Right lobe of liver (tissue), 4 donors: ENCODE measurements around the gene SETBP1.

Experiments
- POLR2A ChIP-seq: fragments of 450-650 bp; IDR thresholded peaks from one replicate; pipeline ENCODE4 v1.6.1; 2017; ENCODE audit warnings: antibody characterized with exemption, mild to moderate bottlenecking
- TF ChIP-seq, protein P1 (sequence below), 4 donors: fragments of 200-600 bp in 3 of 4; fragments of 450-650 bp in 1 of 4; IDR thresholded peaks; one replicate each; pipeline versions ENCODE4 v1.5.1 to v1.8.0; 2016 to 2022; ENCODE audit warnings: antibody characterized with exemption in 4 of 4, mild to moderate bottlenecking in 2 of 4
- donor health status: DM: no; HTN: no; CAD: no.
- donor health status: DM: no; HTN: no; CAD: no.
- donor health status: DM: no; HTN: yes; CAD: no.

DNA sequence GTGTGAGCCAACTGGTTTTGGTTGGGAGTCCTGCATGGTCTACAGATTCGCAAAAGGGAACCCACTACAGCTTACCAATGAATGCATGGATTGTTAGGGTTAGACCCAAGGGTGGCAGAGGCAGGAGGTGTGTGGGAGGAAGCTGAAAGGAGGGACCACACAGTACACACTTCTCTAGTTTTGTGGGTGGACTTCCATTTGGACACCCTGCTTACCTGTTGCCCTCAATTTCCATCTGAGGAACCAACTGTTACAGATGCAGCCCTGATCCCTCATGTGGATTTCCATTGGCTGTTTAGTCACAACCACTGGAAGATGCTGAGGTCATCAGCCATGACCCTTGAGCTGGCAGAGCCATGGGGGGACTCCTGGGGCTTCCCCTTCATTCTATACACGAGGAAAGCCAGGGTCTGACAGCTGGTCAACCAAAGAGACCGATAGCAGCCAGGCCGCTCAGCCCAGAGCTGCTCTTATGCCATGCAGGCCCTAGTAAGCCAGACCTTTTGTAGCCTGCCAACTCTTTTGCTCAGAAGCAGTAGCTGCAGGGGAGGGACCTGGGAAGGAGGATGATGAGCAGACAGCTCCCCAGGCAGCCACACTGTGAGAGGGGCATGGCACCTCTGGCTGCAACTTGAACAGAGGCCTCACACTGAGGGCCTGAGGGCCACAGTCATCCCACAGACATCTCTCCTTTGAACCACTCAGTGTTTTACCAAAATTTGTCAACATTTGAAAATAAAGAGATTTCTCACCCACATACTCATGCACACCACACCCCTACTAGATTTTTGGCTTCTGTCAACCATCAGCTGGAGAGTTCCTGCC is 162.1 kb downstream of the SETBP1 start:
- TF ChIP-seq, protein P1, sequence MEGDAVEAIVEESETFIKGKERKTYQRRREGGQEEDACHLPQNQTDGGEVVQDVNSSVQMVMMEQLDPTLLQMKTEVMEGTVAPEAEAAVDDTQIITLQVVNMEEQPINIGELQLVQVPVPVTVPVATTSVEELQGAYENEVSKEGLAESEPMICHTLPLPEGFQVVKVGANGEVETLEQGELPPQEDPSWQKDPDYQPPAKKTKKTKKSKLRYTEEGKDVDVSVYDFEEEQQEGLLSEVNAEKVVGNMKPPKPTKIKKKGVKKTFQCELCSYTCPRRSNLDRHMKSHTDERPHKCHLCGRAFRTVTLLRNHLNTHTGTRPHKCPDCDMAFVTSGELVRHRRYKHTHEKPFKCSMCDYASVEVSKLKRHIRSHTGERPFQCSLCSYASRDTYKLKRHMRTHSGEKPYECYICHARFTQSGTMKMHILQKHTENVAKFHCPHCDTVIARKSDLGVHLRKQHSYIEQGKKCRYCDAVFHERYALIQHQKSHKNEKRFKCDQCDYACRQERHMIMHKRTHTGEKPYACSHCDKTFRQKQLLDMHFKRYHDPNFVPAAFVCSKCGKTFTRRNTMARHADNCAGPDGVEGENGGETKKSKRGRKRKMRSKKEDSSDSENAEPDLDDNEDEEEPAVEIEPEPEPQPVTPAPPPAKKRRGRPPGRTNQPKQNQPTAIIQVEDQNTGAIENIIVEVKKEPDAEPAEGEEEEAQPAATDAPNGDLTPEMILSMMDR (IDR thresholded peaks at IDR 0.05): no peak
- TF ChIP-seq POLR2A: no peak
